ENCODE results near the gene FOXI1.
A peak's percentile ranks its signal among the peaks of the same experiment; 100 is the strongest.

FOXI1 gene

GRCh38 chr5:170147753-170148264 lies 42.1 kb downstream of the FOXI1 start:
- Histone ChIP-seq H3K4me1 (peaks cover 0 to 18% (median 11%) of the 10 kb centered on the region in 4 donors), H3K4me3 (no peak overlapping the region), H3K27me3 (no peaks in the 10 kb centered on the region), H3K9me3 (no peaks in the 10 kb centered on the region), H3K27ac (no peak overlapping the region), H3K36me3 (no peaks in the 10 kb centered on the region)
- no peak for TF ChIP-seq CTCF (IDR thresholded peaks at IDR 0.05)
- intact Hi-C loops (cut with DNase I; ENCODE audit: low total_unique reads) = no loop called here
- DNase-seq = no peak

GRCh38 chr5:170148430-170149205 lies 42.9 kb downstream of the FOXI1 start:
- Histone ChIP-seq H3K4me1 (peaks cover 0 to 18% (median 11%) of the 10 kb centered on the region in 4 donors), H3K27me3 (no peaks in the 10 kb centered on the region), H3K4me3 (no peak overlapping the region), H3K9me3 (no peaks in the 10 kb centered on the region), H3K27ac (no peak overlapping the region), H3K36me3 (no peaks in the 10 kb centered on the region)
- TF ChIP-seq CTCF (IDR thresholded peaks at IDR 0.05) = no peak
- no peak for DNase-seq
- intact Hi-C loops (cut with DNase I; ENCODE audit: low total_unique reads) = no loop called here

GRCh38 chr5:170149206-170149515 lies 43.5 kb downstream of the FOXI1 start:
- no peak overlapping the region for H3K27ac ChIP-seq
- DNase-seq = no peak
- H3K9me3 ChIP-seq = no peaks in the 10 kb centered on the region
- no peak overlapping the region for H3K4me3 ChIP-seq
- peaks cover 0 to 18% (median 11%) of the 10 kb centered on the region in 4 donors for H3K4me1 ChIP-seq
- H3K36me3 ChIP-seq = no peaks in the 10 kb centered on the region
- intact Hi-C loops (cut with DNase I; ENCODE audit: low total_unique reads) = no loop called here
- no peak for TF ChIP-seq CTCF (IDR thresholded peaks at IDR 0.05)
- no peaks in the 10 kb centered on the region for H3K27me3 ChIP-seq

- peaks cover 0 to 18% (median 11%) of the 10 kb centered on the region in 4 donors for H3K4me1 ChIP-seq
- no peaks in the 10 kb centered on the region for H3K36me3 ChIP-seq
- H3K9me3 ChIP-seq = no peaks in the 10 kb centered on the region
- H3K27ac ChIP-seq = peak overlapping the region in 1 of 2 donors; percentile 41
- TF ChIP-seq CTCF (IDR thresholded peaks at IDR 0.05) = no peak
- intact Hi-C loops (cut with DNase I; ENCODE audit: low total_unique reads) = no loop called here
- DNase-seq = no peak
- H3K27me3 ChIP-seq = no peaks in the 10 kb centered on the region
- H3K4me3 ChIP-seq = no peak overlapping the region
Measured at GRCh38 chr5:170150713-170151096, 45.0 kb downstream of the FOXI1 start.

GRCh38 chr5:170151097-170151831 lies 45.6 kb downstream of the FOXI1 start:
- no peaks in the 10 kb centered on the region for H3K27me3 ChIP-seq
- H3K27ac ChIP-seq = peak overlapping the region; percentile 22 to 41
- DNase-seq = no peak
- intact Hi-C loops (cut with DNase I; ENCODE audit: low total_unique reads) = no loop called here
- no peaks in the 10 kb centered on the region for H3K9me3 ChIP-seq
- H3K36me3 ChIP-seq = no peaks in the 10 kb centered on the region
- peaks cover 0 to 18% (median 11%) of the 10 kb centered on the region in 4 donors for H3K4me1 ChIP-seq
- TF ChIP-seq CTCF (IDR thresholded peaks at IDR 0.05) = no peak
- no peak overlapping the region for H3K4me3 ChIP-seq

All from tibial artery (tissue), 4 donors.